Progenitor cell of endocrine pancreas (in vitro differentiated cells): Measurements from ENCODE around the gene IFNE. TPM values are rescaled to one million over a fixed set of nuclear protein-coding genes. Genes with fewer than 3 reads are reported as not detected.

Experiments
- DNase-seq: peaks from one replicate; pipeline ENCODE4 v3.0.0; 2021; ENCODE audit warnings: low spot score; ENCODE audit not compliant: unreplicated experiment
- H3K27ac Mint-ChIP-seq: 2 replicates; pipeline ENCODE4 v1.8.0; 2021; ENCODE audit warnings: mild to moderate bottlenecking, moderate library complexity, mixed read lengths
- H3K27me3 Mint-ChIP-seq: 2 replicates; pipeline ENCODE4 v1.8.0; 2021; ENCODE audit warnings: mixed read lengths
- H3K36me3 Mint-ChIP-seq: 2 replicates; pipeline ENCODE4 v1.8.0; 2022; ENCODE audit warnings: mixed read lengths; ENCODE audit not compliant: insufficient read depth
- H3K4me1 Mint-ChIP-seq: 2 replicates; pipeline ENCODE4 v1.8.0; 2021; ENCODE audit warnings: low read depth, mixed read lengths
- H3K4me3 Mint-ChIP-seq: 2 replicates; pipeline ENCODE4 v1.8.0; 2021; ENCODE audit warnings: low read depth, mild to moderate bottlenecking, moderate library complexity, mixed read lengths
- H3K9me3 Mint-ChIP-seq: 2 replicates; pipeline ENCODE4 v1.8.0; 2021; ENCODE audit warnings: low read depth, mixed read lengths
- CTCF ChIP-seq: fragments of 200-600 bp; sonication (generic); IDR thresholded peaks from one replicate; pipeline ENCODE4 v1.5.0; 2021; ENCODE audit warnings: antibody characterized with exemption, mild to moderate bottlenecking; ENCODE audit not compliant: unreplicated experiment
- total RNA-seq: library from RNA; stranded (reverse); gene quantifications from 2 replicates; pipeline ENCODE4 v1.2.1, GENCODE V29; 2021

Gene IFNE
- total RNA-seq, 1 donor from 2014 or later, result 2.5 TPM

DNA sequence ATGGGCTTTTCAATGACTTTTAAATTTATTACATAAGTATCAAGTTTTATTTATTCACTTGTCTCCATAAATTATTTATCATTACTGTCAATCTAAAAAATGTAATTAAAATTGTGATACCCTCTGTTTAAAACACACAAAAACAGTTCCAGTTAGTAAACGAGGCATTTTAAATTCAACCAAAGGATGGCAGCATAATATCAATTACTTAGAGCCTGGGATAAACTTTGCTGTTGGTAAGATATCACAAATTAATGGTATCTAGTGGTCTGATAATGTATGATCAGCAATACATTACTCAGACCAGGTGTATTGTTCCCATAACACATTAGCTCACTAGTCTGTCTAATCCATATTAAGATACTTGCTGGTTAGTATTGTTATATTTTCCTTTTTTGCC lies 9.6 kb upstream of the IFNE start:
- H3K36me3 Mint-ChIP-seq, result peaks cover 27% of the 10 kb centered on the region
- H3K4me3 Mint-ChIP-seq, result no peak overlapping the region
- H3K27me3 Mint-ChIP-seq, result no peaks in the 10 kb centered on the region
- TF ChIP-seq CTCF, result no peak
- DNase-seq, result no peak
- peaks cover 15% of the 10 kb centered on the region for H3K4me1 Mint-ChIP-seq
- peaks cover 12% of the 10 kb centered on the region for H3K9me3 Mint-ChIP-seq
- no peak overlapping the region for H3K27ac Mint-ChIP-seq

DNA sequence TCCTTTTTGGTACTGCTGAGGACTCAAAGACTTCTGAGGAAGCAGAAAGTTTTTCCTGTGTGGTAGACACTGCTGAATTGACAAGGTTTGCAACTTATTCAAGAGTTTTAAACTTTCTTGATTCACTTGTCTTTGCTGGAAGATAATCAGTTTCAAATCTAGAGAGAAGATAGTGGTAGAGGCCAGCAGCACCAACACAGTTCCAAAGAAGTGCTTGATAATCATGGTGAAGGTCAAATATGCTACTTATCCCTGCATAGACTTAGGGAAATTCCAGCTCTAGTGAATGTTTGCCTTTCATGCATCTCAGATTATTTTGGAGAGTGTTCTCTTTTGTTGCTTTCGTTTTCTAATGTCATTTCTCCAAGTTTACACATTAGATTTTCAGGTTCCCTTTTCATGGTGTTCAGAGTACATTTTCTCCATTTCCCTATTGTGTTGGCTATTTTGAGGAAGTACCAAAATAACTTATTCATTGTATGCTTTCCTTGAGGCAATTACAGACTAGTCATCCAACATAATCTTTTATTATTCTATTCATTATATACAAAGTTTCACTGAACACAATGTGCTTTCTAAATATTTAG lies 550 bp downstream of the IFNE start:
- TF ChIP-seq CTCF, result no peak
- H3K27me3 Mint-ChIP-seq, result no peaks in the 10 kb centered on the region
- H3K9me3 Mint-ChIP-seq, result peaks cover 13% of the 10 kb centered on the region
- no peak overlapping the region for H3K4me3 Mint-ChIP-seq
- peaks cover 14% of the 10 kb centered on the region for H3K36me3 Mint-ChIP-seq
- no peaks in the 10 kb centered on the region for H3K4me1 Mint-ChIP-seq
- no peak for DNase-seq
- no peak overlapping the region for H3K27ac Mint-ChIP-seq

DNA sequence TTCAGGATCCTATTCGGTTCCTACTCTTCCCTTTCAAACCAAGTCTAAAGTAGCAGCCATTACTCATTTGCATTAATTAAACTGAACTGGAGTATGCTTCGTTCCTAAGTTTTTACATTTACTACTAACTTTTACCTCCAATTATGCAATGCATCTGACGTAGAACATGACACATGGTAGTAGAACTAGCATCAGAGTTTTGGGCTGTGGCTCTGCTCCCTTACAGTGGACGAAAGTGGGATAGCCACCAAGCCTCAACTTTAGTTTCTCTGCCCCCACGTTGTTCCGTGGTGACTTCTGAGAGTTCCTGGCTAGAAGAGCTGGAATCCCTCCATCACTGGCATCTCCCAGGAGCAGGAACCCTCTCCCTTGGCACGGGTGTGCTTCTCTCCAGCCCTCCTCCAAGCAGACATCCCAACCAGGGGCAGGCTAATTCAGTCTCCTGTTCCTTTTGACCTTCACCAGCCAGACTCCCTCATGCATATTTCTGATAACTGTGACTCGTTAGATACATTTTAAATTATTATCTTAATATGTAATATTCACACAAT lies 2.9 kb downstream of the IFNE start:
- no peaks in the 10 kb centered on the region for H3K4me1 Mint-ChIP-seq
- H3K36me3 Mint-ChIP-seq, result peaks cover 3% of the 10 kb centered on the region
- TF ChIP-seq CTCF, result no peak
- H3K4me3 Mint-ChIP-seq, result no peak overlapping the region
- H3K27me3 Mint-ChIP-seq, result no peaks in the 10 kb centered on the region
- peaks cover 2% of the 10 kb centered on the region for H3K9me3 Mint-ChIP-seq
- H3K27ac Mint-ChIP-seq, result no peak overlapping the region
- DNase-seq, result no peak

GRCh38 chr9:21477466-21477865 lies 4.6 kb downstream of the IFNE start:
- Mint-ChIP-seq H3K9me3 (no peaks in the 10 kb centered on the region), H3K27ac (no peak overlapping the region), H3K4me3 (no peak overlapping the region), H3K27me3 (no peaks in the 10 kb centered on the region), H3K36me3 (peaks cover 4% of the 10 kb centered on the region), H3K4me1 (no peaks in the 10 kb centered on the region)
- DNase-seq, result no peak
- no peak for TF ChIP-seq CTCF

DNA sequence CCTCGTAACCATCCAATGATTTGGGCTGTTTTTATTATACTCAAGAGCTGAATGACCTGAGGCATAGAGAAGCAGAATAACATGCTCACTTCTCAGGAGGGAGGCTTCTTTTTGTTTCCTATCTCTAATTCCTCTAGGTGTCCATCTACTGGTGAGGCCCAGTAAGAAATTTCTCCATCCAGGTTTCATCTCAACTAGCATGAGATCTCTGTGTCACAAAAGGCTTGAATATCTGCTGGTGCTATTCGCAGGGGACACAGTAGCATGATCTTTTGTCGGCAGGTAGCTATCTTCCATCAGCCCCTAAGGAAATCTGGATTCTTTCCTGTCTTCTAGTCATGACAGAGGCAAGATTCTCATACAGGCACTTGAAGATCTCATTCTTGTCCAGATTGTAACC lies 8.9 kb downstream of the IFNE start:
- no peak overlapping the region for H3K27ac Mint-ChIP-seq
- no peak overlapping the region for H3K4me3 Mint-ChIP-seq
- peaks cover 1% of the 10 kb centered on the region for H3K4me1 Mint-ChIP-seq
- H3K27me3 Mint-ChIP-seq, result no peaks in the 10 kb centered on the region
- peaks cover 7% of the 10 kb centered on the region for H3K36me3 Mint-ChIP-seq
- no peak for TF ChIP-seq CTCF
- no peaks in the 10 kb centered on the region for H3K9me3 Mint-ChIP-seq
- DNase-seq, result no peak
